HepG2 (cell line): ENCODE results near the gene SKA2. TPM values are rescaled to one million over a fixed set of nuclear protein-coding genes. Genes with fewer than 3 reads are reported as not detected.

Experiments
- ATF7 ChIP-seq, 2 experiments: fragments of 450-650 bp in 1 of 2; sonication (generic) in 1 of 2; formaldehyde crosslinking in 1 of 2; IDR thresholded peaks; 2 replicates each; pipeline versions ENCODE4 v1.4.0 to v1.6.1; 2016 to 2020; ENCODE audit warnings: antibody characterized with exemption in 1 of 2, mild to moderate bottlenecking in 1 of 2, missing genetic modification reagents in 1 of 2
- EHMT2 ChIP-seq: fragments of 200-600 bp; sonication (generic); IDR thresholded peaks from 2 replicates; pipeline ENCODE4 v1.7.0; 2017; ENCODE audit warnings: antibody characterized with exemption, low read depth, low read length, borderline replicate concordance
- HIVEP1 ChIP-seq: sonication (generic); formaldehyde crosslinking; IDR thresholded peaks from 2 replicates; pipeline ENCODE4 v1.4.0; 2020; ENCODE audit warnings: mild to moderate bottlenecking, missing genetic modification reagents
- IRF2 ChIP-seq: IDR thresholded peaks from 2 replicates; pipeline ENCODE4 v1.6.1; 2018; ENCODE audit warnings: missing genetic modification reagents, missing compliant biosample characterization
- MED1 ChIP-seq: sonication (generic); formaldehyde crosslinking; IDR thresholded peaks from 2 replicates; pipeline ENCODE4 v1.4.0; 2020; ENCODE audit warnings: missing genetic modification reagents
- NCOA1 ChIP-seq: sonication (generic); formaldehyde crosslinking; IDR thresholded peaks from 2 replicates; pipeline ENCODE4 v1.9.0; 2021; ENCODE audit warnings: missing genetic modification reagents
- RBAK ChIP-seq: sonication (generic); formaldehyde crosslinking; IDR thresholded peaks from 2 replicates; pipeline ENCODE4 v1.5.1; 2020; ENCODE audit warnings: mild to moderate bottlenecking, missing genetic modification reagents
- TBX2 ChIP-seq: sonication (generic); formaldehyde crosslinking; IDR thresholded peaks from 2 replicates; pipeline ENCODE4 v1.5.0; 2020; ENCODE audit warnings: missing genetic modification reagents, mild to moderate bottlenecking, borderline replicate concordance
- ZBTB42 ChIP-seq: sonication (generic); formaldehyde crosslinking; IDR thresholded peaks from 2 replicates; pipeline ENCODE4 v1.5.0; 2020; ENCODE audit warnings: mild to moderate bottlenecking, missing genetic modification reagents
- ZFYVE20 ChIP-seq: sonication (generic); formaldehyde crosslinking; IDR thresholded peaks from 2 replicates; pipeline ENCODE4 v1.8.0; 2023; ENCODE audit warnings: low read depth, mild to moderate bottlenecking, moderate library complexity, missing genetic modification reagents, borderline replicate concordance
- ZMYM3 ChIP-seq: sonication (generic); formaldehyde crosslinking; IDR thresholded peaks from 2 replicates; pipeline ENCODE4 v1.5.1; 2020; ENCODE audit warnings: mild to moderate bottlenecking, missing genetic modification reagents
- polyA plus RNA-seq, 8 experiments: library from polyadenylated mRNA; depleted of rRNA in 3 of 8; stranded (reverse) in 7 of 8; unstranded in 1 of 8; fragments of >200 nt; fragmentation: Illumina TruSeq in 4 of 8; extraction: Trizol in 4 of 8; gene quantifications; 2 replicates each; pipeline versions ENCODE4 v1.2.1 to v1.2.3, GENCODE V29; 2011 to 2016; ENCODE audit warnings: low read depth in 4 of 8, missing spikeins in 1 of 8, mixed read lengths in 1 of 8; ENCODE audit not compliant: insufficient read depth in 1 of 8
- total RNA-seq, 5 experiments: library from RNA; depleted of rRNA; stranded (reverse); fragments of >200 nt; fragmentation: Illumina TruSeq; extraction: Trizol; gene quantifications; 2 replicates each; pipeline ENCODE4 v1.2.3, GENCODE V29; 2016; ENCODE audit warnings: low read depth in 1 of 5
- TF ChIP-seq, protein P1 (sequence below): sonication (generic); formaldehyde crosslinking; IDR thresholded peaks from 2 replicates; pipeline ENCODE4 v1.5.1; 2020; ENCODE audit warnings: mild to moderate bottlenecking, missing genetic modification reagents, borderline replicate concordance
- TF ChIP-seq, protein P2 (sequence below): sonication (generic); formaldehyde crosslinking; IDR thresholded peaks from 2 replicates; pipeline ENCODE4 v1.4.0; 2020; ENCODE audit warnings: missing genetic modification reagents
- TF ChIP-seq, protein P3 (sequence below): sonication (generic); formaldehyde crosslinking; IDR thresholded peaks from 2 replicates; pipeline ENCODE4 v1.4.0; 2020; ENCODE audit warnings: mild to moderate bottlenecking, missing genetic modification reagents
- TF ChIP-seq, protein P4 (sequence below): sonication (generic); formaldehyde crosslinking; IDR thresholded peaks from 2 replicates; pipeline ENCODE4 v1.8.0; 2022; ENCODE audit warnings: mild to moderate bottlenecking, missing genetic modification reagents, borderline replicate concordance

SKA2 gene
- total and polyA plus RNA-seq, 2 of the 13 experiments (the other 11 are each of a cell fraction or from before 2014, with no cell fraction given): 18.6 to 91.8 TPM

DNA sequence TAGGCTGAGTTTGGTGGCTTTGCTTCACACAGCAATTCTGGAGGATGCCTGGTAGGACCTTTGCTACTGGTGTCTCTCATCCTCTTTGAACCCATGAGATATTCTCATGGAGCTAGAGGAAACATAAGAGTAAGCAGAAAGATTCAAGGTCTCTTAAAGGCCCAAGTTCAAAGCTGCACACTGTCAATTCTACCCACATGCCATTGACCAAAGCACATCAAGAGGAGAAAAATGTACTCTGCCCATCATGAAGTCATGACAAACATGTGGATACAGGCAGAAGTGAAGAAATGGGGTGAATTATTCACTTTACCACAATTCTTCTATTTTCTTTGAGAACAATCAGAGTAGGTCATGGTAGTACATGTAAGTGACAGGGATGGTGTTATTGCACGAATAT lies 13.1 kb downstream of the SKA2 start (continued):
- TF ChIP-seq, protein P1, sequence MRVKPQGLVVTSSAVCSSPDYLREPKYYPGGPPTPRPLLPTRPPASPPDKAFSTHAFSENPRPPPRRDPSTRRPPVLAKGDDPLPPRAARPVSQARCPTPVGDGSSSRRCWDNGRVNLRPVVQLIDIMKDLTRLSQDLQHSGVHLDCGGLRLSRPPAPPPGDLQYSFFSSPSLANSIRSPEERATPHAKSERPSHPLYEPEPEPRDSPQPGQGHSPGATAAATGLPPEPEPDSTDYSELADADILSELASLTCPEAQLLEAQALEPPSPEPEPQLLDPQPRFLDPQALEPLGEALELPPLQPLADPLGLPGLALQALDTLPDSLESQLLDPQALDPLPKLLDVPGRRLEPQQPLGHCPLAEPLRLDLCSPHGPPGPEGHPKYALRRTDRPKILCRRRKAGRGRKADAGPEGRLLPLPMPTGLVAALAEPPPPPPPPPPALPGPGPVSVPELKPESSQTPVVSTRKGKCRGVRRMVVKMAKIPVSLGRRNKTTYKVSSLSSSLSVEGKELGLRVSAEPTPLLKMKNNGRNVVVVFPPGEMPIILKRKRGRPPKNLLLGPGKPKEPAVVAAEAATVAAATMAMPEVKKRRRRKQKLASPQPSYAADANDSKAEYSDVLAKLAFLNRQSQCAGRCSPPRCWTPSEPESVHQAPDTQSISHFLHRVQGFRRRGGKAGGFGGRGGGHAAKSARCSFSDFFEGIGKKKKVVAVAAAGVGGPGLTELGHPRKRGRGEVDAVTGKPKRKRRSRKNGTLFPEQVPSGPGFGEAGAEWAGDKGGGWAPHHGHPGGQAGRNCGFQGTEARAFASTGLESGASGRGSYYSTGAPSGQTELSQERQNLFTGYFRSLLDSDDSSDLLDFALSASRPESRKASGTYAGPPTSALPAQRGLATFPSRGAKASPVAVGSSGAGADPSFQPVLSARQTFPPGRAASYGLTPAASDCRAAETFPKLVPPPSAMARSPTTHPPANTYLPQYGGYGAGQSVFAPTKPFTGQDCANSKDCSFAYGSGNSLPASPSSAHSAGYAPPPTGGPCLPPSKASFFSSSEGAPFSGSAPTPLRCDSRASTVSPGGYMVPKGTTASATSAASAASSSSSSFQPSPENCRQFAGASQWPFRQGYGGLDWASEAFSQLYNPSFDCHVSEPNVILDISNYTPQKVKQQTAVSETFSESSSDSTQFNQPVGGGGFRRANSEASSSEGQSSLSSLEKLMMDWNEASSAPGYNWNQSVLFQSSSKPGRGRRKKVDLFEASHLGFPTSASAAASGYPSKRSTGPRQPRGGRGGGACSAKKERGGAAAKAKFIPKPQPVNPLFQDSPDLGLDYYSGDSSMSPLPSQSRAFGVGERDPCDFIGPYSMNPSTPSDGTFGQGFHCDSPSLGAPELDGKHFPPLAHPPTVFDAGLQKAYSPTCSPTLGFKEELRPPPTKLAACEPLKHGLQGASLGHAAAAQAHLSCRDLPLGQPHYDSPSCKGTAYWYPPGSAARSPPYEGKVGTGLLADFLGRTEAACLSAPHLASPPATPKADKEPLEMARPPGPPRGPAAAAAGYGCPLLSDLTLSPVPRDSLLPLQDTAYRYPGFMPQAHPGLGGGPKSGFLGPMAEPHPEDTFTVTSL (CRISPR knock-in tag): peak; percentile 53; the same call in 1 of the 2 replicates
- TF ChIP-seq ATF7 (IDR thresholded peaks at IDR 0.05) (0 out of 2 replicates have a peak, but pooled peaks have one; percentile 5), ATF7 (CRISPR knock-in tag; IDR thresholded peaks at IDR 0.05) (no peak), ZBTB42 (CRISPR knock-in tag) (no peak), EHMT2 (no peak), IRF2 (CRISPR knock-in tag) (0 out of 2 replicates have a peak, but pooled peaks have one; percentile 45), HIVEP1 (CRISPR knock-in tag) (no peak), RBAK (CRISPR knock-in tag) (no peak), MED1 (CRISPR knock-in tag) (peak; percentile 53; the same call in 1 of the 2 replicates), TBX2 (no peak), NCOA1 (CRISPR knock-in tag) (no peak), ZFYVE20 (CRISPR knock-in tag) (no peak), ZMYM3 (CRISPR knock-in tag) (0 out of 2 replicates have a peak, but pooled peaks have one; percentile 8)
- TF ChIP-seq, protein P2, sequence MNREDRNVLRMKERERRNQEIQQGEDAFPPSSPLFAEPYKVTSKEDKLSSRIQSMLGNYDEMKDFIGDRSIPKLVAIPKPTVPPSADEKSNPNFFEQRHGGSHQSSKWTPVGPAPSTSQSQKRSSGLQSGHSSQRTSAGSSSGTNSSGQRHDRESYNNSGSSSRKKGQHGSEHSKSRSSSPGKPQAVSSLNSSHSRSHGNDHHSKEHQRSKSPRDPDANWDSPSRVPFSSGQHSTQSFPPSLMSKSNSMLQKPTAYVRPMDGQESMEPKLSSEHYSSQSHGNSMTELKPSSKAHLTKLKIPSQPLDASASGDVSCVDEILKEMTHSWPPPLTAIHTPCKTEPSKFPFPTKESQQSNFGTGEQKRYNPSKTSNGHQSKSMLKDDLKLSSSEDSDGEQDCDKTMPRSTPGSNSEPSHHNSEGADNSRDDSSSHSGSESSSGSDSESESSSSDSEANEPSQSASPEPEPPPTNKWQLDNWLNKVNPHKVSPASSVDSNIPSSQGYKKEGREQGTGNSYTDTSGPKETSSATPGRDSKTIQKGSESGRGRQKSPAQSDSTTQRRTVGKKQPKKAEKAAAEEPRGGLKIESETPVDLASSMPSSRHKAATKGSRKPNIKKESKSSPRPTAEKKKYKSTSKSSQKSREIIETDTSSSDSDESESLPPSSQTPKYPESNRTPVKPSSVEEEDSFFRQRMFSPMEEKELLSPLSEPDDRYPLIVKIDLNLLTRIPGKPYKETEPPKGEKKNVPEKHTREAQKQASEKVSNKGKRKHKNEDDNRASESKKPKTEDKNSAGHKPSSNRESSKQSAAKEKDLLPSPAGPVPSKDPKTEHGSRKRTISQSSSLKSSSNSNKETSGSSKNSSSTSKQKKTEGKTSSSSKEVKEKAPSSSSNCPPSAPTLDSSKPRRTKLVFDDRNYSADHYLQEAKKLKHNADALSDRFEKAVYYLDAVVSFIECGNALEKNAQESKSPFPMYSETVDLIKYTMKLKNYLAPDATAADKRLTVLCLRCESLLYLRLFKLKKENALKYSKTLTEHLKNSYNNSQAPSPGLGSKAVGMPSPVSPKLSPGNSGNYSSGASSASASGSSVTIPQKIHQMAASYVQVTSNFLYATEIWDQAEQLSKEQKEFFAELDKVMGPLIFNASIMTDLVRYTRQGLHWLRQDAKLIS (CRISPR knock-in tag): no peak
- TF ChIP-seq, protein P3, sequence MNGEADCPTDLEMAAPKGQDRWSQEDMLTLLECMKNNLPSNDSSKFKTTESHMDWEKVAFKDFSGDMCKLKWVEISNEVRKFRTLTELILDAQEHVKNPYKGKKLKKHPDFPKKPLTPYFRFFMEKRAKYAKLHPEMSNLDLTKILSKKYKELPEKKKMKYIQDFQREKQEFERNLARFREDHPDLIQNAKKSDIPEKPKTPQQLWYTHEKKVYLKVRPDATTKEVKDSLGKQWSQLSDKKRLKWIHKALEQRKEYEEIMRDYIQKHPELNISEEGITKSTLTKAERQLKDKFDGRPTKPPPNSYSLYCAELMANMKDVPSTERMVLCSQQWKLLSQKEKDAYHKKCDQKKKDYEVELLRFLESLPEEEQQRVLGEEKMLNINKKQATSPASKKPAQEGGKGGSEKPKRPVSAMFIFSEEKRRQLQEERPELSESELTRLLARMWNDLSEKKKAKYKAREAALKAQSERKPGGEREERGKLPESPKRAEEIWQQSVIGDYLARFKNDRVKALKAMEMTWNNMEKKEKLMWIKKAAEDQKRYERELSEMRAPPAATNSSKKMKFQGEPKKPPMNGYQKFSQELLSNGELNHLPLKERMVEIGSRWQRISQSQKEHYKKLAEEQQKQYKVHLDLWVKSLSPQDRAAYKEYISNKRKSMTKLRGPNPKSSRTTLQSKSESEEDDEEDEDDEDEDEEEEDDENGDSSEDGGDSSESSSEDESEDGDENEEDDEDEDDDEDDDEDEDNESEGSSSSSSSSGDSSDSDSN (CRISPR knock-in tag): no peak
- TF ChIP-seq, protein P4, sequence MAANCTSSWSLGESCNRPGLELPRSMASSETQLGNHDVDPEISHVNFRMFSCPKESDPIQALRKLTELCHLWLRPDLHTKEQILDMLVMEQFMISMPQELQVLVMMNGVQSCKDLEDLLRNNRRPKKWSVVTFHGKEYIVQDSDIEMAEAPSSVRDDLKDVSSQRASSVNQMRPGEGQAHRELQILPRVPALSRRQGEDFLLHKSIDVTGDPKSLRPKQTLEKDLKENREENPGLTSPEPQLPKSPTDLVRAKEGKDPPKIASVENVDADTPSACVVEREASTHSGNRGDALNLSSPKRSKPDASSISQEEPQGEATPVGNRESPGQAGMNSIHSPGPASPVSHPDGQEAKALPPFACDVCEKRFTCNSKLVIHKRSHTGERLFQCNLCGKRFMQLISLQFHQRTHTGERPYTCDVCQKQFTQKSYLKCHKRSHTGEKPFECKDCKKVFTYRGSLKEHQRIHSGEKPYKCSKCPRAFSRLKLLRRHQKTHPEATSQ (CRISPR knock-in tag): no peak
